Upper lobe of left lung (tissue), 4 donors: ENCODE data around the gene UBE2L5.
"Not testable (repeated sequence)": the region's sequence is repeated elsewhere in the genome, so short reads cannot be mapped to it uniquely, and the experiment has no call there.

Source experiments
- POLR2A ChIP-seq, 4 donors: fragments of 450-650 bp; IDR thresholded peaks; one replicate each; pipeline ENCODE4 v1.5.1; 2016 to 2017; ENCODE audit warnings: antibody characterized with exemption in 4 of 4, mild to moderate bottlenecking in 2 of 4
- TF ChIP-seq, protein P1 (sequence below), 6 experiments: fragments of 450-650 bp in 4 of 6; fragments of 200-600 bp in 2 of 6; sonication (generic) in 2 of 6; IDR thresholded peaks; one replicate each; pipeline ENCODE4 v1.5.1; 2016 to 2019; ENCODE audit warnings: antibody characterized with exemption in 6 of 6

DNA sequence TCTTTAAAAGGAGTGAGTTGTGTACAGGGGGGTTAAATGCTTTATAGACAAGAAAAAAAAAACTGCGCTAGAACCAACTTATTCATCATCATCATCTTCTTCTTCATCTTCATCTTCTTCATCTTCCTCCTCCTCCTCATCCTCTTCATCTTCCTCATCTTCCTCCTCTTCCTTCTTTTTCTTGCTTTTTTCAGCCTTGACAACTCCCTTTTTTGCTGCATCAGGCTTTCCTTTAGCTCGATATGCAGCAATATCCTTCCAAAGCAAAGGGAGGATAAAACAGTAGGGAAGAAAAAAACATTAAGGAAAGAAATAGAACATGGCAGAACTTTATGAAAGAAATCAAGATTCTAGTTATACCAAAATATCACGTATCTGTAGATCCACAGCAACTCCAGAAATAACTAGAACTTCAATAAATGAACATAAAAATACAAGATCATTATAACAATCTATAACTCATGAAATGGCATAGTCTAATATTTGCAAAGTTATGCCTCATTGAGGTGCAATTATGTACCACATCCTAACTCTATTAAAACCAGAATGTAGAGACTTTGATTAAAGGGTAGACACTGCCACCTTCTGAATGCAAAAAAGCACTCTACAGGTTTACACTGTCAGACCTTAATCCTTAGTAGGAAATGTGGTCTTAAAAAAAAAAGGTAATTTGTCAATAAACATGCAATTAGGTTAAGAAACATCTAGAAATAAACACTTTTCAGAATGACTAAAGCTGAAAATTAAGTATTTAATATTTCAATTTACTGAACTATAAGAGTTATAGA is 39.2 kb downstream of the UBE2L5 start:
- TF ChIP-seq, protein P1, sequence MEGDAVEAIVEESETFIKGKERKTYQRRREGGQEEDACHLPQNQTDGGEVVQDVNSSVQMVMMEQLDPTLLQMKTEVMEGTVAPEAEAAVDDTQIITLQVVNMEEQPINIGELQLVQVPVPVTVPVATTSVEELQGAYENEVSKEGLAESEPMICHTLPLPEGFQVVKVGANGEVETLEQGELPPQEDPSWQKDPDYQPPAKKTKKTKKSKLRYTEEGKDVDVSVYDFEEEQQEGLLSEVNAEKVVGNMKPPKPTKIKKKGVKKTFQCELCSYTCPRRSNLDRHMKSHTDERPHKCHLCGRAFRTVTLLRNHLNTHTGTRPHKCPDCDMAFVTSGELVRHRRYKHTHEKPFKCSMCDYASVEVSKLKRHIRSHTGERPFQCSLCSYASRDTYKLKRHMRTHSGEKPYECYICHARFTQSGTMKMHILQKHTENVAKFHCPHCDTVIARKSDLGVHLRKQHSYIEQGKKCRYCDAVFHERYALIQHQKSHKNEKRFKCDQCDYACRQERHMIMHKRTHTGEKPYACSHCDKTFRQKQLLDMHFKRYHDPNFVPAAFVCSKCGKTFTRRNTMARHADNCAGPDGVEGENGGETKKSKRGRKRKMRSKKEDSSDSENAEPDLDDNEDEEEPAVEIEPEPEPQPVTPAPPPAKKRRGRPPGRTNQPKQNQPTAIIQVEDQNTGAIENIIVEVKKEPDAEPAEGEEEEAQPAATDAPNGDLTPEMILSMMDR (IDR thresholded peaks at IDR 0.05) = peak in 4 of 6 experiments; percentile 23 to 43 (median 30)
- not testable (repeated sequence) for TF ChIP-seq POLR2A (IDR thresholded peaks at IDR 0.05)
